Trophoblast cell (in vitro differentiated cells and primary cell): ENCODE results near the gene TMEM97.

ENCODE experiments used
- DNase-seq, 2 donors: peaks; one replicate each; pipeline ENCODE4 v3.0.0-alpha.2; 2016
- H2AFZ ChIP-seq: 2 replicates; pipeline ENCODE4 v1.6.1; 2013; ENCODE audit warnings: low read length, moderate library complexity, mild to moderate bottlenecking; ENCODE audit not compliant: insufficient read depth, poor library complexity
- H2AK5ac ChIP-seq: 2 replicates; pipeline ENCODE4 v1.6.1; 2013; ENCODE audit warnings: mild to moderate bottlenecking, low read length
- H2BK120ac ChIP-seq: 2 replicates; pipeline ENCODE4 v1.6.1; 2013; ENCODE audit warnings: low read length, mild to moderate bottlenecking, moderate library complexity; ENCODE audit not compliant: insufficient read depth, poor library complexity
- H2BK12ac ChIP-seq: 2 replicates; pipeline ENCODE4 v1.6.1; 2013; ENCODE audit warnings: mild to moderate bottlenecking, low read length, moderate library complexity
- H2BK5ac ChIP-seq: 2 replicates; pipeline ENCODE4 v1.6.1; 2013; ENCODE audit warnings: low read length, low read depth, moderate library complexity, mild to moderate bottlenecking; ENCODE audit not compliant: poor library complexity
- H3K14ac ChIP-seq: 2 replicates; pipeline ENCODE4 v1.6.1; 2013; ENCODE audit warnings: mild to moderate bottlenecking, low read length
- H3K18ac ChIP-seq: 2 replicates; pipeline ENCODE4 v1.6.1; 2013; ENCODE audit warnings: mild to moderate bottlenecking, low read length
- H3K23ac ChIP-seq: 2 replicates; pipeline ENCODE4 v1.6.1; 2013; ENCODE audit warnings: low read length
- H3K27ac ChIP-seq: 2 replicates; pipeline ENCODE4 v1.5.1; 2013; ENCODE audit warnings: low read depth, mild to moderate bottlenecking, inconsistent platforms, low read length, moderate library complexity
- H3K27me3 ChIP-seq: 2 replicates; pipeline ENCODE4 v1.6.1; 2013; ENCODE audit warnings: inconsistent platforms, mild to moderate bottlenecking, low read length, moderate library complexity; ENCODE audit not compliant: insufficient read depth
- H3K36me3 ChIP-seq, 2 experiments: 1 replicate in 1 of 2; 2 replicates in 1 of 2; pipeline ENCODE4 v1.6.1; 2013; ENCODE audit warnings: low read length in 2 of 2, mild to moderate bottlenecking in 2 of 2, moderate library complexity in 1 of 2; ENCODE audit not compliant: insufficient read depth in 2 of 2, control insufficient read depth in 1 of 2
- H3K4ac ChIP-seq: 2 replicates; pipeline ENCODE4 v1.6.1; 2013; ENCODE audit warnings: low read depth, mild to moderate bottlenecking, low read length, moderate library complexity
- H3K4me1 ChIP-seq, 2 experiments: 1 replicate in 1 of 2; 2 replicates in 1 of 2; pipeline ENCODE4 v1.6.1; 2013; ENCODE audit warnings: low read length in 2 of 2, mild to moderate bottlenecking in 2 of 2, moderate library complexity in 1 of 2; ENCODE audit not compliant: insufficient read depth in 2 of 2, control insufficient read depth in 1 of 2
- H3K4me2 ChIP-seq: 2 replicates; pipeline ENCODE4 v1.6.1; 2013; ENCODE audit warnings: inconsistent platforms, mild to moderate bottlenecking, low read length, moderate library complexity
- H3K4me3 ChIP-seq: 2 replicates; pipeline ENCODE4 v1.5.1; 2013; ENCODE audit warnings: mild to moderate bottlenecking, low read depth, low read length, inconsistent platforms
- H3K79me1 ChIP-seq: one replicate; pipeline ENCODE4 v1.6.1; 2013; ENCODE audit warnings: low read length
- H3K79me2 ChIP-seq: 2 replicates; pipeline ENCODE4 v1.6.1; 2013; ENCODE audit warnings: low read length, mild to moderate bottlenecking; ENCODE audit not compliant: control insufficient read depth, insufficient read depth, poor library complexity
- H3K9ac ChIP-seq: 2 replicates; pipeline ENCODE4 v1.6.1; 2013; ENCODE audit warnings: mild to moderate bottlenecking, low read length
- H3K9me3 ChIP-seq: 2 replicates; pipeline ENCODE4 v1.6.1; 2013; ENCODE audit warnings: low read depth, mild to moderate bottlenecking, control low read depth, inconsistent platforms, low read length; ENCODE audit not compliant: insufficient read depth
- H4K12ac ChIP-seq: 2 replicates; pipeline ENCODE4 v1.6.1; 2013; ENCODE audit warnings: low read depth, mild to moderate bottlenecking, low read length, moderate library complexity
- H4K8ac ChIP-seq: 2 replicates; pipeline ENCODE4 v1.6.1; 2013; ENCODE audit warnings: low read depth, mild to moderate bottlenecking, low read length, moderate library complexity
- H4K91ac ChIP-seq: one replicate; pipeline ENCODE4 v1.6.1; 2013; ENCODE audit warnings: low read depth, mild to moderate bottlenecking, low read length, moderate library complexity
- WGBS: extraction: QIAGEN DNeasy Blood & Tissue Kit; methylation state at CpG from one replicate; pipeline ENCODE4 v1.1.7; 2013; ENCODE audit warnings: missing lambda C conversion rate; ENCODE audit not compliant: insufficient read length, insufficient coverage; ENCODE audit errors: extremely low coverage; 5-methylcytosine and 5-hydroxymethylcytosine counted together

TMEM97 gene

DNA sequence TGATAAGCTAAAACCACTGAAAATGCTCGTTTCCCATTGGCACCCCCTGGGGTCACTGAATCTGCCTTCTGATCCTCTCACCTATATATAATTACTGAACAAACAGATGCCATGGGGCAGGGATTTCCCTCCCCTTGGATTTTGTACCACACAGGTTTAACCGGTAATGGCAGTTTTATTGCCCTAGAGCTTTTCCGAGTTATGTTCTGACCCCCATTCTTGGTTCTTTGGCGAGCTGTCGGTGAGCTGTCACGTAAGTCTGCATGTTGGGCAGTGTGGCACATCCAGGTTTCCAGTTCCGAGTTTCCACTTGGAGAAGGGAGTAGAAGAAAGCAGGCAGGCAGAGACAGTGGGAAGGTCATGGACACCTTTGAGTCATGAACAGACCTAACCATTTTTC, 7.1 kb downstream of the TMEM97 start:
- no peak overlapping the region for H4K8ac ChIP-seq
- H4K91ac ChIP-seq = no peak overlapping the region
- H3K79me2 ChIP-seq = peaks cover 17% of the 10 kb centered on the region
- H3K4ac ChIP-seq = no peak overlapping the region
- H2AK5ac ChIP-seq = no peak overlapping the region
- H3K4me1 ChIP-seq = peaks cover 14 to 25% of the 10 kb centered on the region in 2 experiments
- H2BK5ac ChIP-seq = no peak overlapping the region
- no peak overlapping the region for H2BK12ac ChIP-seq
- no peaks in the 10 kb centered on the region for H3K27me3 ChIP-seq
- H3K9me3 ChIP-seq = no peaks in the 10 kb centered on the region
- H3K27ac ChIP-seq = no peak overlapping the region
- no peak overlapping the region for H3K4me3 ChIP-seq
- H3K79me1 ChIP-seq = no peaks in the 10 kb centered on the region
- no peak overlapping the region for H4K12ac ChIP-seq
- peak; percentile 73 to 94 for DNase-seq
- H3K36me3 ChIP-seq = peaks cover 21 to 34% of the 10 kb centered on the region in 2 experiments
- no peak overlapping the region for H3K23ac ChIP-seq
- H3K4me2 ChIP-seq = no peak overlapping the region
- no peak overlapping the region for H3K14ac ChIP-seq
- no CpG with 5 or more reads among the region's 7 CpGs for WGBS
- no peak overlapping the region for H2AFZ ChIP-seq
- no peak overlapping the region for H3K18ac ChIP-seq
- H2BK120ac ChIP-seq = no peak overlapping the region
- H3K9ac ChIP-seq = no peak overlapping the region

DNA sequence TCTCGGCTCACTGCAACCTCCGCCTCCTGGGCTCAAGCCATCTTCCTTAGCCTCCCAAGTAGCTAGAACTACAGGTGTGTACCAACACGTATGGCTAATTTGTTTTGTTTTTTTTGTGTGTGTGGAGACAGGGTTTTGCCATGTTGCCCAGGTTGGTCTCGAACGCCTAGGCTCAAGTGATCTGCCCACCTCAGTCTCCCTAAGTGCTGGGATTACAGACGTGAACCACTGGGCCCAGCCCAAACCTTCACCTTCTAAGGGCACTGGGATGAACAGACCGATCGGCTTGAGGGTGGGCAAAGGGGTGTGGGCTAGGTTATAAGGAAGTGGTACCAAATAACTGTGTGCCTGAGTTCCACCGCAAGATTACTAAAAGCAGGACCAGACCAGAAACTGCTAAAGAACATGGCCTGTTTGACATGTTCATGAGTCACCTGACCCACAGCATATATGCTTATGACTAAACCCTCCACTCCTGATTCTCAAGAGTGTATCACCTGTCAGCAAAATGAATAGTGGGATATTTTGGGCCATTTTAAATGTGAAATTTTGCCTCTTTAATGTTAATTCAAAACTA, 8.1 kb downstream of the TMEM97 start:
- Histone ChIP-seq H4K12ac (no peak overlapping the region), H3K4me1 (peaks cover 8 to 21% of the 10 kb centered on the region in 2 experiments), H2BK12ac (no peak overlapping the region), H3K23ac (no peak overlapping the region), H2AK5ac (no peak overlapping the region), H3K4me3 (no peak overlapping the region), H3K27me3 (no peaks in the 10 kb centered on the region), H3K14ac (no peak overlapping the region), H2BK120ac (no peak overlapping the region), H4K8ac (no peak overlapping the region), H3K79me2 (peaks cover 10% of the 10 kb centered on the region), H4K91ac (no peak overlapping the region), H3K9me3 (peaks cover 2% of the 10 kb centered on the region), H2AFZ (no peak overlapping the region), H3K79me1 (no peaks in the 10 kb centered on the region), H3K18ac (no peak overlapping the region), H3K4me2 (no peak overlapping the region), H3K36me3 (peaks cover 22 to 40% of the 10 kb centered on the region in 2 experiments), H3K27ac (no peak overlapping the region), H3K9ac (no peak overlapping the region), H2BK5ac (no peak overlapping the region), H3K4ac (no peak overlapping the region)
- DNase-seq = peak in 1 of 2 donors; percentile 62
- no CpG with 5 or more reads among the region's 9 CpGs for WGBS

DNA sequence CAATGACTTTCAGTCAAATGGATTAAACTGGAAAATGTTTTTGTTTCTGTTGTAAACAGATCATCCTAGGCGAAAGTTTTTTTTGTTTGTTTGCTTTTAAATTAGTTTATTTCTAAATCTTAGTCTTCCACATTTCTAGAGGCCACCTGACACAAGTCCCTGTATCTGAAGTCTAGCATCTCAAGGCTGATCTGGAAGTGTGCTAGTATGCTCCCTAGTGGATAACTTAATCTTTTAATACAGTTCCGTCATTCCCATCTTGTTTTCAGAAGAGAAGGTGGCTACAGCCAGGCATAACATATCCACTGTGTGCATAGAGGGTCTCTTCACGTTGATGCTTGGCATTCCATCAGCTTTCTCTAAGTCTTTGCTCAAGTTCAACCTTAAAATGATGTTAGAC, 8.7 kb downstream of the TMEM97 start:
- no peak overlapping the region for H3K14ac ChIP-seq
- H2BK12ac ChIP-seq = no peak overlapping the region
- no CpG with 5 or more reads among the region's 3 CpGs for WGBS
- H3K4me1 ChIP-seq = peaks cover 8 to 21% of the 10 kb centered on the region in 2 experiments
- no peaks in the 10 kb centered on the region for H3K79me1 ChIP-seq
- H2BK5ac ChIP-seq = no peak overlapping the region
- no peak overlapping the region for H3K23ac ChIP-seq
- H4K8ac ChIP-seq = no peak overlapping the region
- peaks cover 22 to 40% of the 10 kb centered on the region in 2 experiments for H3K36me3 ChIP-seq
- H3K79me2 ChIP-seq = peaks cover 7% of the 10 kb centered on the region
- no peak overlapping the region for H2BK120ac ChIP-seq
- no peak overlapping the region for H3K4me3 ChIP-seq
- H3K27me3 ChIP-seq = no peaks in the 10 kb centered on the region
- H3K9me3 ChIP-seq = peaks cover 2% of the 10 kb centered on the region
- H2AFZ ChIP-seq = no peak overlapping the region
- H3K4me2 ChIP-seq = no peak overlapping the region
- no peak overlapping the region for H3K27ac ChIP-seq
- no peak overlapping the region for H3K4ac ChIP-seq
- no peak overlapping the region for H3K9ac ChIP-seq
- H4K91ac ChIP-seq = no peak overlapping the region
- peak in 1 of 2 donors; percentile 8 for DNase-seq
- H3K18ac ChIP-seq = no peak overlapping the region
- no peak overlapping the region for H4K12ac ChIP-seq
- H2AK5ac ChIP-seq = no peak overlapping the region

DNA sequence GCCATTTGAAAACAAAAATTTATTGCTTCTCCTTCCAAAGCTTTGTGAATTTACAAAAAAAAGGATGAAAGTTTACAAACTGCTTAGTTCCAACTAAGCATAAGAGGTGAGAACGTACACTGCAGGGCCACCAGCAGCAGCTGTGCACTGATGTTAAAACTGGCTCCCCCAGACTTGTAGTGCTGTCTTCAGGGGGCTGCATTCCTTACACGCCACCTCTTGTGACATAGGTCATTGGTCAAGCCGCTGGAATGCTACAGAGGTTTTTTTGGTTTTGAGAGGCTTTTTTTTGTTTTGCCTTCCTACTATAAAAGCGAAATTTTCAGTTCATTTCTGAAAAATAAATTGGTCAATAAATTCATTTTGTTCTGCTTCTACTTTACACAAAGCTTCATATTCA, 9.3 kb downstream of the TMEM97 start:
- Histone ChIP-seq H3K4ac (no peak overlapping the region), H2AFZ (no peak overlapping the region), H3K18ac (no peak overlapping the region), H3K27ac (no peak overlapping the region), H2BK12ac (no peak overlapping the region), H3K9me3 (peaks cover 2% of the 10 kb centered on the region), H3K4me2 (no peak overlapping the region), H4K8ac (no peak overlapping the region), H3K79me1 (no peaks in the 10 kb centered on the region), H3K4me1 (peaks cover 8 to 21% of the 10 kb centered on the region in 2 experiments), H3K23ac (no peak overlapping the region), H3K36me3 (peaks cover 22 to 39% of the 10 kb centered on the region in 2 experiments), H3K9ac (no peak overlapping the region), H3K79me2 (peaks cover 5% of the 10 kb centered on the region), H4K91ac (no peak overlapping the region), H2AK5ac (no peak overlapping the region), H3K14ac (no peak overlapping the region), H4K12ac (no peak overlapping the region), H3K27me3 (no peaks in the 10 kb centered on the region), H3K4me3 (no peak overlapping the region), H2BK120ac (no peak overlapping the region), H2BK5ac (no peak overlapping the region)
- no CpG with 5 or more reads among the region's 4 CpGs for WGBS
- DNase-seq = no peak
